ENCODE results near the gene GPR55.
A peak's percentile ranks its signal among the peaks of the same experiment; 100 is the strongest.

The GPR55 gene

DNA sequence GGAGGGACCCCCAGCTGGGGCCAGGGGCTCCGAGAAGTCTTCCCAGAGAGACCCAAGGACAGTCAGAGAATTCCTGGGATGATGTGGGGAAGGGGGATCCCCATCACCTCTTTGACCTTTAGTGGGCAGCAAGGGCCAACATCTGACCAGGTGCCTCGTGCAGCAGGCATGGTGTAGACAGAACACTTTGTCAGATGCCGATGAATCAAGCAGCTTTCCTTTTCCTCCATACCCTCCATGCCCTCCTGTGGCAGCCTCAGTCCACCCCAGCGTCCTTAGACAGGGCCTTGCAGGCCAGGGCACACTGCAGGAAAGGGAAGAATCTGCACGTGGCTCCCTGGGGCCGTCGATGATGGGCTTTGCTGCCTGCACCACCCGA lies 26.3 kb downstream of the GPR55 start:
- TF ChIP-seq, protein P1, sequence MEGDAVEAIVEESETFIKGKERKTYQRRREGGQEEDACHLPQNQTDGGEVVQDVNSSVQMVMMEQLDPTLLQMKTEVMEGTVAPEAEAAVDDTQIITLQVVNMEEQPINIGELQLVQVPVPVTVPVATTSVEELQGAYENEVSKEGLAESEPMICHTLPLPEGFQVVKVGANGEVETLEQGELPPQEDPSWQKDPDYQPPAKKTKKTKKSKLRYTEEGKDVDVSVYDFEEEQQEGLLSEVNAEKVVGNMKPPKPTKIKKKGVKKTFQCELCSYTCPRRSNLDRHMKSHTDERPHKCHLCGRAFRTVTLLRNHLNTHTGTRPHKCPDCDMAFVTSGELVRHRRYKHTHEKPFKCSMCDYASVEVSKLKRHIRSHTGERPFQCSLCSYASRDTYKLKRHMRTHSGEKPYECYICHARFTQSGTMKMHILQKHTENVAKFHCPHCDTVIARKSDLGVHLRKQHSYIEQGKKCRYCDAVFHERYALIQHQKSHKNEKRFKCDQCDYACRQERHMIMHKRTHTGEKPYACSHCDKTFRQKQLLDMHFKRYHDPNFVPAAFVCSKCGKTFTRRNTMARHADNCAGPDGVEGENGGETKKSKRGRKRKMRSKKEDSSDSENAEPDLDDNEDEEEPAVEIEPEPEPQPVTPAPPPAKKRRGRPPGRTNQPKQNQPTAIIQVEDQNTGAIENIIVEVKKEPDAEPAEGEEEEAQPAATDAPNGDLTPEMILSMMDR (IDR thresholded peaks at IDR 0.05; ENCODE audit: insufficient read depth, low read depth, low read length, missing control alignments), result no peak
- no peak overlapping the region for H3K4me3 ChIP-seq (ENCODE audit: low read depth, low read length)
- DNase-seq (ENCODE audit: low read depth), result no peak

DNA sequence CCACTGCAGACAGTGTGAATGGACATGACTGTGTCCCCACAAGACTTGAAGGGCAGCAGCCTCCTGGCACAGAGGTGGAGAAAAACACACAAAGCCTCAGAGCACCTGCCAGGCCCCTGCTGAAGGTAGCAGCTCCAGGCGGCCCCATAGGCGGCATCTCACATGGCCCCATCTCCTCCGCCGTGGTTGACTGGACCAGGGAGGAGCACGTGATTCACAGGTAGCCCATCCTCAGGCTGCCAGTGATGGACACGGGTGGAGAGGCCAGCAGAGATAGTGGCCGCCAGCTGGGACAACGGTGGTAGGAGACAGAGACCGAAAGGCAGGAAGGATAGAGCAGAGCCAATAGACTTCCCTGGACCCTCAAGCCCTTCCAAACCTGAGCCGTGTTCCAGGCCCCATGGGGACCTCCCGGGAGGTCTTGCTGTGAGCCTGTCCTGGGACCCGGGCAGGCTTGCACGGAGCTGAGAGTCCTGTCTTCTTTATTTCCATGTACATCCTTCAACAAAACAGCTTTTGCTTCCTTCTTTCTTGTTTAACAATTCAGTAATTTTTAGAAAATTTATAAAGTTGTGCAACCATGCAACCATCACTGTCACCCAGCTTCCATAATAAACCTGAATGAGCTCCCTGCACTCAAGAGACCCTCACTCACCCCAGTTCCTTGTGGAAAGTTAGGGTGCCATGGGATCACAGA lies 26.9 kb downstream of the GPR55 start:
- TF ChIP-seq, protein P1 (IDR thresholded peaks at IDR 0.05; ENCODE audit: insufficient read depth, low read depth, low read length, missing control alignments), result no peak
- no peak overlapping the region for H3K4me3 ChIP-seq (ENCODE audit: low read depth, low read length)
- DNase-seq (ENCODE audit: low read depth), result no peak

DNA sequence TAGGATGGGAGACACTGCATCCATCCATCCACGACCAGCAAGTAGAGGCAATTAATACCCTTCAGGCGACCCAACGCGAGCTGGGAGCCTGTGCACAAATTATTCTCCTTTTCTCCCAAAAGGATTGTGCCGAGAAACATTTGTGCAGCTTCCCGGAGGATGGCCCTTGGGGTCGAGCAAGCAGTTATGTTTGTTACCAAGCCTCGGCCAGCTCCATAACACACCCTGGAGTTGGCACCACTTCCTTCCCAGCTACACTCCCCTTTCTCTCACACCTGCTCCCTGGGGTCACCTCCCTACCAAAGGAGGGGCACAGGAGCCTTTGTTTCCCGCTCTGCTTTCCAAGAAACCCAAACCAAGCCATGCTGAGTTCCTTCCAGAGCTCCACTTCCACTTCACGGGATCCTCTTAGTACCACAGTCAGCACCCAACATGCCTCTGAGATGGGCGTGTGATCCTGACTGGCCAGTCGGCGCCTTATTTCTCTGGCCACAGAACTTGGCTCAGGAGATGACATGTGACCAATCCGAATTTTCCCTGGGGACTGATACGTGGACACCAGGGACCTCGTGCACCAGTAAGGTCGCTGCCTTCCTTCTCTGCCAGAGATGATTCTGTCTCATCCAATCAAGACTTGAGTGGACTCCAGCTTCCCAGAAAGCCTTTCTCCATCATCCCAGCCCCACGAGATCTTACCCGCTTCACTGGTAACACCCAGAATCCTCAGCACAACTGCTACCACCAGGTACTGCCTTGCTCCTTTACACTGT lies 28.5 kb downstream of the GPR55 start:
- TF ChIP-seq, protein P1 (IDR thresholded peaks at IDR 0.05; ENCODE audit: insufficient read depth, low read depth, low read length, missing control alignments), result no peak
- no peak overlapping the region for H3K4me3 ChIP-seq (ENCODE audit: low read depth, low read length)
- DNase-seq (ENCODE audit: low read depth), result no peak

DNA sequence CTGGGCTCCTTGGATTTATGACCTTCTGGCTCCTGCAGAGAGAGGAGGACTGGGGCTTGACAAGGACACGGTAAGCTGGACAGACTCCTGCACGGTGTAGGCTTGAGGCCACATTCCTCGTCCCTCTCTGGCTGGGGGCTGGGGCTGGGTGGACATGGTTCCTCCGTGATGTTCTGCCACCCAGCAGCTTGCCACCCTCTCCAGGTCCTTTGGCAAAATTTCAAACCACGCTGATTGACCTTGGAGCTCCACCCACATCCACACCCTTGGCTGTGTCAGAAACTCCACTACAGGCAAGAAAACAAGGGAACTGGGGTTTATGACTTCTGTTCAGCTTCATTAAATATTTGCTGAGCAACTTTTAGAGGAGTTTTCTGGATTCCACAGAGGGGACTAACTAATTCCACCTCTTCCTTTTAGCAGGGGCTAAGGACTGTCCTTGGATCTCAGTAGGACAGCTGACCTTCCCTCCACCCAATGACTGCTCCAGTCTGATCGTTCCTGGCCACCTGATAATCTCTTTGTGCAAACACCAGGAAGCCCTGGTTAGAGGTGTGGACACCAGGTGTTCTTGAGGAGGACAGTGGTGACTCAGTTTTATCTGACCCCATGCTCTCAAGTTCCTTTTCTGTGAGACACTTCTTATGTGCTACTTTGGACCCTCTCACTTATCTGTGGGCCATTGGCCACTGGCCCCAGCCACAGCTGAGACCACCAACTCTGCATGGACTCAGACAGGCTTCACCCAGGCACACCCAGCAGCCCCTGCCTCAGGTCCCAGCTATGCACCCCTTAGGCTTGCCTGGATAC lies 29.3 kb downstream of the GPR55 start:
- DNase-seq (ENCODE audit: low read depth), result no peak
- TF ChIP-seq, protein P1 (IDR thresholded peaks at IDR 0.05; ENCODE audit: insufficient read depth, low read depth, low read length, missing control alignments), result no peak
- H3K4me3 ChIP-seq (ENCODE audit: low read depth, low read length), result no peak overlapping the region

DNA sequence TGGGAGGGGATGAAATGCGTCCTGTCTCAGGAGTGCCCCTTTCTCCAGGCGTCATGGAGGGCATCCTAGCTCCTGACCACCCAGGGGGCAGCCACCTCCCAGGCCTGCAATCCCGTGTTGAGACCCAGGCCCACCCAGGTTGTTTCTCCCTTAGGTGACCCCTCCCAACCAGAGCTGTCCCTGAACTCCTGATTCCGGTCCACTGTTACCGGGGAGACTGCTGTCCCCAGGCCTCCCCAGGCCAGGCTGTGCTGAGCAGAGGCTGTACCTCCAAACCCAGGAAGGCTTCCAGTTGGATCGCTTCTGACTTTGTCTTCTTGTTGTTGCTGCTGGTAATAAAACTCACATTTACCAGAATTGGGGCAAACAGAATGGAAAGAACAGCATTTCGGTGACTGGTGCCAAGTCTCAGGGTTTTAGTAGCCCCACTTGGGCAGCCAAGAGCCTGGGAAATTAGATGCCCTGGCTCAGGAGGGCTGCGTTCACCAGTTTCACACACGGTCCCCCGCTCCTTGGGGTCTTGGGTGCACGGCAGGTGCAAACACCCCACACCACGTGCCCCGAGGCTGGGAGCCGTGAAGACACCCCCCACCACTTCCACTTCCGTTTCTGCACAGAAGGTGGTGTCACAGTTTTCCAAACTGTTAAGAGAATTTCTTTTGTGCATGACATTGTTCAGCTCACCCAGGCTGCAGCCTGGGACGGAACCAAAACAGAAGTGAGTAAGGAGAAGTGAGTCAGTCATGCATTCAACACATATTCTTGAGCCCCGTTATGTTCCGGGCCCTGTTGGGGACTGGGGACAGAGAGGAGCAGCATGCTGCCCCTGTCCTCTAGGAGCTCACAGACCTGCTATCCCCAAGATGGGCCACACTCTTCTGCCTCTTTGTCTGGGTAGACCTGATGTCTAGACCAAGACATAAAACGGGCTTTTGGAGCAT lies 30.9 kb downstream of the GPR55 start:
- peak; percentile 47 for DNase-seq (ENCODE audit: low read depth)
- TF ChIP-seq, protein P1 (IDR thresholded peaks at IDR 0.05; ENCODE audit: insufficient read depth, low read depth, low read length, missing control alignments), result no peak
- no peak overlapping the region for H3K4me3 ChIP-seq (ENCODE audit: low read depth, low read length)

DNA sequence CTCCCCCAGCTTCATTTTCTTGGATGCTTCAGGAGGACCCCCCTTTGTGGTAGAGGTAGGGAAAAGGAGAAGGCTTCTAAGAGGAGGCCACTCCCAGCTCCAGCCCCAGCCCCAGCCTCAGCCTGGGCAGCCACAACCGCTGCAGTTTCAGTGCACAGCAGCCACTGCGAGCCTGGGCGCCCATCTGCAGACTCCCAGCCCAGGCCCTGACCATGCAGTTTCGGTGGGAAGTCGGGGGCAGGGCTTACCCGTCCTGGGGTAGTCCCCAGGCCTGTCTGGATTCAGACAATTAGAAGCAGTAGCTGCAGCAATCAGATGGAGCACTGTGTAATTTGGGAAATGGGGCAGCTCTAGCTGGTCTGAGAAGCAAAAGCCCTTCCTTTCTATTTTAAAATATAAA lies 31.7 kb downstream of the GPR55 start:
- TF ChIP-seq, protein P1 (IDR thresholded peaks at IDR 0.05; ENCODE audit: insufficient read depth, low read depth, low read length, missing control alignments), result no peak
- H3K4me3 ChIP-seq (ENCODE audit: low read depth, low read length), result no peak overlapping the region
- peak; percentile 74 for DNase-seq (ENCODE audit: low read depth)

Data from GM12865 (cell line).